K562 (cell line): ENCODE results near the gene PRKG1. TPM values are rescaled to one million over a fixed set of nuclear protein-coding genes. Genes with fewer than 3 reads are reported as not detected.

Experiments used
- ATAC-seq: fragments of 200-7000 bp; cut with Tn5 transposase; 3 replicates; pipeline ENCODE4 v1.9.1; 2020; ENCODE audit warnings: moderate library complexity
- BruUV-seq: library from RNA; stranded (reverse); fragments of 400-500 nt; replicated peaks from 2 replicates; lab custom pipeline; 2021; lab: Mats Ljungman, UMichigan
- CTCF ChIA-PET: fragments of 300-600 bp; formaldehyde crosslinking; extraction: SDS; loops from one replicate; lab custom pipeline; 2021; ENCODE audit warnings: low intra/inter-chr PET ratio; lab: Yijun Ruan, JAX
- POLR2A ChIA-PET: fragments of 300-600, 350-650 bp; sonication (Branson Sonifier 250); formaldehyde crosslinking; extraction: SDS; loops from one replicate; lab custom pipeline; 2021; ENCODE audit warnings: antibody characterized with exemption, inconsistent platforms; lab: Yijun Ruan, JAX
- DNase-seq, 4 experiments: peaks; one replicate each; pipeline versions ENCODE4 v3.0.0 to v3.0.0-alpha.2; 2011 to 2018; ENCODE audit warnings: low spot score in 3 of 4, mixed read lengths in 3 of 4; ENCODE audit errors: extremely low read depth in 1 of 4
- FAIRE-seq: peaks from 2 replicates; lab custom pipeline; 2011; peaks lifted over from hg19 to GRCh38; lab: Jason Lieb, UNC
- H2AFZ ChIP-seq: 2 replicates; pipeline ENCODE4 v1.6.0; 2011; ENCODE audit warnings: low read depth, low read length, control low read depth, inconsistent platforms
- H3K27ac ChIP-seq: fragments of 200-600 bp; 3 replicates; pipeline ENCODE4 v1.8.0; 2011; ENCODE audit warnings: low read depth, mild to moderate bottlenecking, control low read depth, inconsistent platforms, low read length, moderate library complexity, mixed read lengths; ENCODE audit errors: extremely low read depth
- H3K27me3 ChIP-seq, 2 experiments: fragments of 300-600 bp in 1 of 2; 2 replicates in 1 of 2; 3 replicates in 1 of 2; pipeline versions ENCODE4 v1.6.0 to v1.8.0; 2011; ENCODE audit warnings: inconsistent platforms in 2 of 2, low read length in 2 of 2, mild to moderate bottlenecking in 1 of 2, mixed read lengths in 1 of 2, moderate library complexity in 1 of 2; ENCODE audit not compliant: control insufficient read depth in 2 of 2, insufficient read depth in 2 of 2
- H3K36me3 ChIP-seq: fragments of 300-600 bp; 3 replicates; pipeline ENCODE4 v1.8.0; 2011; ENCODE audit warnings: mild to moderate bottlenecking, low read length, inconsistent platforms; ENCODE audit not compliant: control insufficient read depth, insufficient read depth
- H3K4me1 ChIP-seq, 2 experiments: fragments of 200-600 bp in 1 of 2; replicated peaks in 1 of 2; 2 replicates in 1 of 2; 3 replicates in 1 of 2; pipeline versions ENCODE4 v1.5.1 to v1.8.0; 2011; ENCODE audit warnings: inconsistent platforms in 2 of 2, low read length in 2 of 2, mild to moderate bottlenecking in 1 of 2, mixed read lengths in 1 of 2, moderate library complexity in 1 of 2; ENCODE audit not compliant: control insufficient read depth in 2 of 2, insufficient read depth in 2 of 2
- H3K4me2 ChIP-seq: 2 replicates; pipeline ENCODE4 v1.6.1; 2011; ENCODE audit warnings: low read length, control low read depth, inconsistent platforms, mixed read lengths; ENCODE audit not compliant: insufficient read depth
- H3K4me3 ChIP-seq: fragments of 200-600 bp; sonication (generic), shearing (Covaris generic); 2 replicates; pipeline ENCODE4 v1.5.1; 2016; ENCODE audit warnings: control low read depth, inconsistent platforms
- H3K79me2 ChIP-seq: fragments of 200-600 bp; 3 replicates; pipeline ENCODE4 v1.8.0; 2011; ENCODE audit warnings: low read length, inconsistent platforms; ENCODE audit not compliant: control insufficient read depth, insufficient read depth
- H3K9ac ChIP-seq, 2 experiments: 2 replicates each; pipeline versions ENCODE4 v1.6.0 to v1.6.1; 2011; ENCODE audit warnings: low read depth in 2 of 2, low read length in 2 of 2, control low read depth in 1 of 2, inconsistent platforms in 1 of 2, mild to moderate bottlenecking in 1 of 2, mixed read lengths in 1 of 2; ENCODE audit not compliant: insufficient read depth in 1 of 2
- H3K9me1 ChIP-seq: one replicate; pipeline ENCODE4 v1.6.0; 2011; ENCODE audit warnings: inconsistent platforms, mild to moderate bottlenecking, low read length, moderate library complexity; ENCODE audit not compliant: control insufficient read depth, insufficient read depth
- H3K9me3 ChIP-seq: replicated peaks from 2 replicates; pipeline ENCODE4 v1.5.1; 2011; ENCODE audit warnings: low read depth, low read length, inconsistent platforms; ENCODE audit not compliant: control insufficient read depth, insufficient read depth
- H4K20me1 ChIP-seq: replicated peaks from 2 replicates; pipeline ENCODE4 v1.6.1; 2011; ENCODE audit warnings: low read length, inconsistent platforms, mixed read lengths; ENCODE audit not compliant: control insufficient read depth, insufficient read depth
- BCL6 ChIP-seq: fragments of 250-450 bp; sonication (Bioruptor Pico); IDR thresholded peaks from 2 replicates; pipeline ENCODE4 v1.4.0; 2020
- JUNB ChIP-seq: fragments of 450-650 bp; formaldehyde crosslinking; conservative IDR thresholded peaks from 2 replicates; pipeline ENCODE4 v1.4.0; 2020; ENCODE audit warnings: mild to moderate bottlenecking
- KDM4B ChIP-seq, 2 experiments: fragments of 450-650 bp in 1 of 2; sonication (generic) in 1 of 2; IDR thresholded peaks; 2 replicates each; pipeline ENCODE4 v1.6.1; 2016 to 2017; ENCODE audit warnings: borderline replicate concordance in 2 of 2, antibody characterized with exemption in 1 of 2, low read depth in 1 of 2, mild to moderate bottlenecking in 1 of 2
- MYBL2 ChIP-seq, 2 experiments: fragments of 450-650 bp in 1 of 2; sonication (generic) in 1 of 2; formaldehyde crosslinking in 1 of 2; IDR thresholded peaks; 2 replicates each; pipeline versions ENCODE4 v1.6.1 to v1.8.1; 2017 to 2022; ENCODE audit warnings: borderline replicate concordance in 1 of 2, inconsistent platforms in 1 of 2, low read depth in 1 of 2, mild to moderate bottlenecking in 1 of 2, missing genetic modification reagents in 1 of 2, moderate library complexity in 1 of 2
- NFRKB ChIP-seq: fragments of 450-650 bp; IDR thresholded peaks from 2 replicates; pipeline ENCODE4 v1.6.1; 2016; ENCODE audit warnings: low read depth
- NONO ChIP-seq, 2 experiments: fragments of 200-400 bp in 1 of 2; fragments of 450-650 bp in 1 of 2; formaldehyde crosslinking in 1 of 2; IDR thresholded peaks; 2 replicates each; pipeline ENCODE4 v1.6.1; 2017; ENCODE audit warnings: low read depth in 2 of 2, mild to moderate bottlenecking in 2 of 2, moderate library complexity in 2 of 2, low read length in 1 of 2
- PHF20 ChIP-seq: fragments of 450-650 bp; IDR thresholded peaks from 2 replicates; pipeline ENCODE4 v1.6.1; 2018; ENCODE audit not compliant: partially characterized antibody
- PRMT5 ChIP-seq: sonication (generic); formaldehyde crosslinking; IDR thresholded peaks from 2 replicates; pipeline ENCODE4 v1.5.0; 2020; ENCODE audit warnings: missing genetic modification reagents
- TCFL5 ChIP-seq: fragments of 250-450 bp; sonication (Bioruptor Pico); conservative IDR thresholded peaks from 2 replicates; pipeline ENCODE4 v1.6.1; 2021; ENCODE audit warnings: mild to moderate bottlenecking, moderate library complexity, matching md5 sums
- ZBTB7A ChIP-seq: IDR thresholded peaks from 2 replicates; pipeline ENCODE4 v1.6.1; 2011; ENCODE audit warnings: low read depth, mild to moderate bottlenecking, low read length, moderate library complexity, borderline replicate concordance; ENCODE audit not compliant: control insufficient read depth
- in situ Hi-C: fragments of 300-500 bp; cut with MboI; formaldehyde crosslinking; loops from 4 replicates; pipeline ENCODE4 v1.15.0; 2018; ENCODE audit warnings: inconsistent platforms, mixed read lengths
- intact Hi-C: fragments of 100-400 bp; cut with micrococcal nuclease; formaldehyde crosslinking; loops from 2 replicates; pipeline ENCODE4 v1.14.2; 2022
- polyA plus RNA-seq, 8 experiments: library from polyadenylated mRNA; depleted of rRNA in 4 of 8; stranded (reverse) in 5 of 8; unstranded in 3 of 8; fragments of >200 nt; fragmentation: Nextera tagmentation in 2 of 8; fragmentation: Illumina TruSeq in 1 of 8; extraction: Ambion mirVana in 2 of 8; extraction: Trizol in 1 of 8; gene quantifications; 2 replicates each; pipeline versions ENCODE4 v1.2.1 to v1.2.3, GENCODE V29; 2011 to 2014; ENCODE audit warnings: inconsistent platforms in 1 of 8, missing spikeins in 1 of 8
- total RNA-seq, 7 experiments: library from RNA; depleted of rRNA in 6 of 7; stranded (reverse); fragments of >200 nt in 6 of 7; fragmentation: Illumina TruSeq in 2 of 7; extraction: Trizol in 2 of 7; gene quantifications; 2 replicates each; pipeline versions ENCODE4 v1.2.1 to v1.2.3, GENCODE V29; 2011 to 2021; ENCODE audit warnings: low replicate concordance in 1 of 7

The PRKG1 gene
- total and polyA plus RNA-seq, 9 of the 15 experiments (the other 6 are each of a cell fraction or from before 2014, with no cell fraction given), result 0.22 TPM; not detected in 8

DNA sequence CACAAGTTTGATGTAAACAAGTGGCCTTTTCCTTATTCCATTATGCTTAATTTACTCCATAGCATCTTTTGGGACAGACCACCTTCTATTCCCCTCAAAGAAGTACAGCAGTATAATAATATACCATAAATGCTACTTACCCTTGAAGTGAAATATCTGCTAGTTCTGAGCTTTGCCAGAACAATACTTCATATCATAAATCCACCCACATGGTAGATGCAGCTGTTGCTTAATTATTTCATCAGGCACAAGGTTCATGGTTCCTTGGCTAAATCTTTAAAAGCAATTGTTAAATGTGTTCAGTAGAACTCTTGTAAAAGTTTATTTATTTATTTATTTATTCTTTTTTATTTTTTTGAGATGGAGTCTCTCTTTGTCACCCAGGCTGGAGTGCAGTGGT, 592.2 kb downstream of the PRKG1 start:
- intact Hi-C loops, result no loop called here
- ATAC-seq (no peak), DNase-seq (no peak), FAIRE-seq (no peak)
- Histone ChIP-seq H3K36me3 (no peaks in the 10 kb centered on the region), H3K4me3 (no peak overlapping the region), H2AFZ (no peak overlapping the region), H3K4me2 (no peak overlapping the region), H3K27me3 (no peaks in the 10 kb centered on the region), H4K20me1 (no peaks in the 10 kb centered on the region), H3K4me1 (no peaks in the 10 kb centered on the region), H3K27ac (no peak overlapping the region), H3K79me2 (no peaks in the 10 kb centered on the region), H3K9ac (no peak overlapping the region), H3K9me1 (no peaks in the 10 kb centered on the region), H3K9me3 (no peaks in the 10 kb centered on the region; the same call in 1 of the 2 replicates)
- in situ Hi-C loops, result no loop called here
- ChIA-PET CTCF (no interaction called here), POLR2A (no interaction called here)
- BruUV-seq, result no TSS peak
- no peak for TF ChIP-seq PRMT5
- no peak for TF ChIP-seq NFRKB
- no peak for TF ChIP-seq KDM4B (IDR thresholded peaks at IDR 0.05; ENCODE audit: borderline replicate concordance in 2 of 2, low read depth in 1 of 2)
- TF ChIP-seq MYBL2 (IDR thresholded peaks at IDR 0.05; ENCODE audit: low read depth), result no peak
- TF ChIP-seq MYBL2 (CRISPR knock-in tag; IDR thresholded peaks at IDR 0.05; ENCODE audit: borderline replicate concordance), result no peak
- no peak for TF ChIP-seq ZBTB7A
- no peak for TF ChIP-seq NONO (IDR thresholded peaks at IDR 0.05; ENCODE audit: low read depth in 2 of 2, low read length in 1 of 2)
- no peak for TF ChIP-seq PHF20
- no peak for TF ChIP-seq BCL6 (CRISPR knock-in tag)
- TF ChIP-seq JUNB (CRISPR knock-in tag), result no peak
- TF ChIP-seq TCFL5 (CRISPR knock-in tag), result no peak
- TF ChIP-seq, all 486 proteins: peak for 0
